OCI-LY1 (cell line): ENCODE data around the gene CLSTN2.

Experiments used
- EZH2 ChIP-seq: fragments of 200-600 bp; sonication (generic), shearing (Covaris generic); IDR thresholded peaks from 2 replicates; pipeline ENCODE4 v1.8.0; 2017; ENCODE audit warnings: borderline replicate concordance, mixed run types, mild to moderate bottlenecking, antibody characterized with exemption, low read length, moderate library complexity, mixed read lengths
- TF ChIP-seq, protein P1 (sequence below): fragments of 200-600 bp; sonication (generic), shearing (Covaris generic); IDR thresholded peaks from 2 replicates; pipeline ENCODE4 v1.5.1; 2017; ENCODE audit warnings: mild to moderate bottlenecking, antibody characterized with exemption, low read length, moderate library complexity, mixed read lengths

DNA sequence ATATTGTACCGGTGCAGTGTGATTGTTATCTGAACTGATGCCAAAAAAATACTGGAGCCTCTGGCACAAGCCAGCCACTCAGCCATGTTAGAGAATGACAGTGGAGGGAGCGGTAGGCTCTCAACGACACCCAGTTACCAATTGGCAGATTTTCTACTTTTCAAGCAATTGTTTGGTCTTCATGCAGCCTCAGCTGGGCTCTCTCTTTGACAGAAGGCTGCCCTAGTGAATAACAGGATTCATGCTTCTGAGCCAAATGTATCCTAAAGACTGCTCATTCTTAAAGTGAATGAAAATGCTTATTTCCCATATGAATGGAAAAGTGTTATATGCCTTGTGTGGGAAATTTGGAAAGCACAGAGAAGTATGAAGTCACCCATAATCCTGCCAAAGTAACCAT, 481.7 kb downstream of the CLSTN2 start:
- TF ChIP-seq, protein P1, sequence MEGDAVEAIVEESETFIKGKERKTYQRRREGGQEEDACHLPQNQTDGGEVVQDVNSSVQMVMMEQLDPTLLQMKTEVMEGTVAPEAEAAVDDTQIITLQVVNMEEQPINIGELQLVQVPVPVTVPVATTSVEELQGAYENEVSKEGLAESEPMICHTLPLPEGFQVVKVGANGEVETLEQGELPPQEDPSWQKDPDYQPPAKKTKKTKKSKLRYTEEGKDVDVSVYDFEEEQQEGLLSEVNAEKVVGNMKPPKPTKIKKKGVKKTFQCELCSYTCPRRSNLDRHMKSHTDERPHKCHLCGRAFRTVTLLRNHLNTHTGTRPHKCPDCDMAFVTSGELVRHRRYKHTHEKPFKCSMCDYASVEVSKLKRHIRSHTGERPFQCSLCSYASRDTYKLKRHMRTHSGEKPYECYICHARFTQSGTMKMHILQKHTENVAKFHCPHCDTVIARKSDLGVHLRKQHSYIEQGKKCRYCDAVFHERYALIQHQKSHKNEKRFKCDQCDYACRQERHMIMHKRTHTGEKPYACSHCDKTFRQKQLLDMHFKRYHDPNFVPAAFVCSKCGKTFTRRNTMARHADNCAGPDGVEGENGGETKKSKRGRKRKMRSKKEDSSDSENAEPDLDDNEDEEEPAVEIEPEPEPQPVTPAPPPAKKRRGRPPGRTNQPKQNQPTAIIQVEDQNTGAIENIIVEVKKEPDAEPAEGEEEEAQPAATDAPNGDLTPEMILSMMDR = no peak
- TF ChIP-seq EZH2 = no peak
